WTC11 (cell line): ENCODE results near the gene ACBD3. TPM values are rescaled to one million over a fixed set of nuclear protein-coding genes. Genes with fewer than 3 reads are reported as not detected.

ENCODE experiments used
- ATAC-seq: fragments of 200-7000 bp; cut with Tn5 transposase; 2 replicates; pipeline ENCODE4 v1.10.0; 2021; ENCODE audit warnings: mild to moderate bottlenecking, moderate library complexity
- CTCF ChIA-PET: fragments of 300-600 bp; sonication (Branson Sonifier 250); formaldehyde crosslinking; loops from one replicate; lab custom pipeline; 2021; ENCODE audit warnings: antibody characterized with exemption; lab: Charles Lee
- POLR2A ChIA-PET: fragments of 350-600 bp; sonication (Branson Sonifier 250); formaldehyde crosslinking; loops from one replicate; lab custom pipeline; 2021; ENCODE audit warnings: antibody characterized with exemption; lab: Charles Lee
- DNase-seq: peaks from one replicate; pipeline ENCODE4 v3.0.0; 2021; ENCODE audit warnings: low spot score
- H3K27ac Mint-ChIP-seq: 2 replicates; pipeline ENCODE4 v1.8.0; 2021; ENCODE audit warnings: mixed read lengths
- H3K27me3 Mint-ChIP-seq: 2 replicates; pipeline ENCODE4 v1.8.0; 2021; ENCODE audit warnings: low read depth, mild to moderate bottlenecking, moderate library complexity, mixed read lengths
- H3K36me3 Mint-ChIP-seq: 2 replicates; pipeline ENCODE4 v1.8.0; 2021; ENCODE audit warnings: mixed read lengths
- H3K4me1 Mint-ChIP-seq: 2 replicates; pipeline ENCODE4 v1.8.0; 2022; ENCODE audit warnings: mixed read lengths
- H3K4me3 Mint-ChIP-seq: 2 replicates; pipeline ENCODE4 v1.8.0; 2021; ENCODE audit warnings: mild to moderate bottlenecking, moderate library complexity, mixed read lengths
- H3K9me3 Mint-ChIP-seq: 2 replicates; pipeline ENCODE4 v1.8.0; 2021; ENCODE audit warnings: mixed read lengths
- CREB1 ChIP-seq: sonication (generic); formaldehyde crosslinking; IDR thresholded peaks from 2 replicates; pipeline ENCODE4 v1.8.0; 2023; ENCODE audit warnings: mild to moderate bottlenecking, missing genetic modification reagents
- HMGA2 ChIP-seq: fragments of 250-450 bp; sonication (Bioruptor Pico); IDR thresholded peaks from 2 replicates; pipeline ENCODE4 v1.4.0; 2021; ENCODE audit warnings: mild to moderate bottlenecking, moderate library complexity
- JAZF1 ChIP-seq: fragments of 250-450 bp; sonication (Bioruptor Pico); IDR thresholded peaks from 2 replicates; pipeline ENCODE4 v1.9.0; 2021; ENCODE audit warnings: moderate library complexity, mild to moderate bottlenecking, inconsistent platforms
- OVOL2 ChIP-seq: fragments of 250-450 bp; sonication (Bioruptor Pico); IDR thresholded peaks from 2 replicates; pipeline ENCODE4 v1.9.0; 2021; ENCODE audit warnings: mild to moderate bottlenecking, borderline replicate concordance
- TCF7 ChIP-seq: sonication (generic); formaldehyde crosslinking; IDR thresholded peaks from 2 replicates; pipeline ENCODE4 v1.8.0; 2022; ENCODE audit warnings: mild to moderate bottlenecking, low read depth, missing genetic modification reagents, moderate library complexity
- ZNF416 ChIP-seq: fragments of 250-450 bp; sonication (Bioruptor Pico); IDR thresholded peaks from 2 replicates; pipeline ENCODE4 v1.9.0; 2021; ENCODE audit warnings: mild to moderate bottlenecking, inconsistent platforms
- total RNA-seq: library from RNA; stranded (reverse); gene quantifications from 3 replicates; pipeline ENCODE4 v1.2.3, GENCODE V29; 2021
- TF ChIP-seq, protein P1 (sequence below): fragments of 250-450 bp; sonication (Bioruptor Pico); IDR thresholded peaks from 2 replicates; pipeline ENCODE4 v1.9.0; 2021; ENCODE audit warnings: mild to moderate bottlenecking, borderline replicate concordance
- TF ChIP-seq, protein P2 (sequence below): sonication (generic); formaldehyde crosslinking; conservative IDR thresholded peaks from 2 replicates; pipeline ENCODE4 v1.8.1; 2022; ENCODE audit warnings: mild to moderate bottlenecking, missing genetic modification reagents
- TF ChIP-seq, protein P3 (sequence below): fragments of 250-450 bp; sonication (Bioruptor Pico); IDR thresholded peaks from 2 replicates; pipeline ENCODE4 v1.9.0; 2021; ENCODE audit warnings: mild to moderate bottlenecking
- TF ChIP-seq, protein P4 (sequence below): fragments of 200-600 bp; IDR thresholded peaks from 2 replicates; pipeline ENCODE4 v1.8.0; 2022; ENCODE audit warnings: antibody characterized with exemption
- TF ChIP-seq, protein P5 (sequence below): sonication (generic); formaldehyde crosslinking; conservative IDR thresholded peaks from 2 replicates; pipeline ENCODE4 v1.8.1; 2023; ENCODE audit warnings: mild to moderate bottlenecking, low read depth, missing genetic modification reagents, moderate library complexity
- TF ChIP-seq, protein P6 (sequence below): sonication (generic); formaldehyde crosslinking; IDR thresholded peaks from 2 replicates; pipeline ENCODE4 v1.8.1; 2023; ENCODE audit warnings: mild to moderate bottlenecking, missing genetic modification reagents, moderate library complexity

Gene ACBD3
- total RNA-seq, 1 experiment from 2014 or later, result 38.9 TPM

DNA sequence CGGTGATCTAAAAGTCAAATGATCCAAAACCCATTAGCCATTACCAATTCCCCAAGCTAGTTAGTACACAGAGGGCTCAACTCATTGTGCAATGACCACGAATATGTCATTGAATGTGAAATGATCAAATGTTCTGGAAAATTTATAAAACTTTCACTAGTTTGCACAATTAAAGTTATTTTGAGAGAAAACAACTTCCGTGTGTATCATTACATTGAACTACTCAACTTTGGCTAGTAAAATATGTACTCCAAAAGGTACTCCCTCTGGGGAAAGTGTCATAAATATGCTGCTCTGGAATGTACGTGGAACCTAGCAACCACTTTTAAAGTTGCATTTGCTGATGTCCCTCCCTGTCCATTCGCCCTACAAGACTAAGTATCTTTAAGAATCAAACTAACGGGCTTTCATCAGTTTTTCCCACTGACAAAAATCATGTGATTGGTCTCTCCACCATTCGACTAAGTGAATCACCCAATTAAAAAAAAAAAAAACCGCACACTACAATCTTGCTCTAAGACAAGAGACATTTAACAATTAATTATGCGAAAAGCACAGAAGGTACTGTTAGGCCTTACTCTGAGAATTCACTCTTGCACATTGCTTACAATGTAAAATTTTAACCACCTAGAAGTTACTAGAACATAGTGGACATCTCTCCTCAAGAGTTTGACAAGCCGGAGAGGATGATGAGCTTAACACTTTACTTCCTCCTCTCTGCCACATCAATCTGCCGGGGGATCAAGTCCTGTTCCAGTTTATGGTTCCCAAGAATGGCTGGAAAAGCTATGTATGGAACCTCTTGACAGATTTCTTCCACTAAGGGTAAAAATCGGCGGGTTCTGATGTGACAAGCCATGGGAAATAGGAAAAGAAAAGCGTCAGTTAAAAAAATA is 1.2 kb downstream of the ACBD3 start (continued):
- TF ChIP-seq, protein P1, sequence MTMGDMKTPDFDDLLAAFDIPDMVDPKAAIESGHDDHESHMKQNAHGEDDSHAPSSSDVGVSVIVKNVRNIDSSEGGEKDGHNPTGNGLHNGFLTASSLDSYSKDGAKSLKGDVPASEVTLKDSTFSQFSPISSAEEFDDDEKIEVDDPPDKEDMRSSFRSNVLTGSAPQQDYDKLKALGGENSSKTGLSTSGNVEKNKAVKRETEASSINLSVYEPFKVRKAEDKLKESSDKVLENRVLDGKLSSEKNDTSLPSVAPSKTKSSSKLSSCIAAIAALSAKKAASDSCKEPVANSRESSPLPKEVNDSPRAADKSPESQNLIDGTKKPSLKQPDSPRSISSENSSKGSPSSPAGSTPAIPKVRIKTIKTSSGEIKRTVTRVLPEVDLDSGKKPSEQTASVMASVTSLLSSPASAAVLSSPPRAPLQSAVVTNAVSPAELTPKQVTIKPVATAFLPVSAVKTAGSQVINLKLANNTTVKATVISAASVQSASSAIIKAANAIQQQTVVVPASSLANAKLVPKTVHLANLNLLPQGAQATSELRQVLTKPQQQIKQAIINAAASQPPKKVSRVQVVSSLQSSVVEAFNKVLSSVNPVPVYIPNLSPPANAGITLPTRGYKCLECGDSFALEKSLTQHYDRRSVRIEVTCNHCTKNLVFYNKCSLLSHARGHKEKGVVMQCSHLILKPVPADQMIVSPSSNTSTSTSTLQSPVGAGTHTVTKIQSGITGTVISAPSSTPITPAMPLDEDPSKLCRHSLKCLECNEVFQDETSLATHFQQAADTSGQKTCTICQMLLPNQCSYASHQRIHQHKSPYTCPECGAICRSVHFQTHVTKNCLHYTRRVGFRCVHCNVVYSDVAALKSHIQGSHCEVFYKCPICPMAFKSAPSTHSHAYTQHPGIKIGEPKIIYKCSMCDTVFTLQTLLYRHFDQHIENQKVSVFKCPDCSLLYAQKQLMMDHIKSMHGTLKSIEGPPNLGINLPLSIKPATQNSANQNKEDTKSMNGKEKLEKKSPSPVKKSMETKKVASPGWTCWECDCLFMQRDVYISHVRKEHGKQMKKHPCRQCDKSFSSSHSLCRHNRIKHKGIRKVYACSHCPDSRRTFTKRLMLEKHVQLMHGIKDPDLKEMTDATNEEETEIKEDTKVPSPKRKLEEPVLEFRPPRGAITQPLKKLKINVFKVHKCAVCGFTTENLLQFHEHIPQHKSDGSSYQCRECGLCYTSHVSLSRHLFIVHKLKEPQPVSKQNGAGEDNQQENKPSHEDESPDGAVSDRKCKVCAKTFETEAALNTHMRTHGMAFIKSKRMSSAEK (CRISPR knock-in tag), result no peak
- TF ChIP-seq, protein P2, sequence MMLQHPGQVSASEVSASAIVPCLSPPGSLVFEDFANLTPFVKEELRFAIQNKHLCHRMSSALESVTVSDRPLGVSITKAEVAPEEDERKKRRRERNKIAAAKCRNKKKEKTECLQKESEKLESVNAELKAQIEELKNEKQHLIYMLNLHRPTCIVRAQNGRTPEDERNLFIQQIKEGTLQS (CRISPR knock-in tag), result no peak
- no peak for TF ChIP-seq JAZF1 (CRISPR knock-in tag)
- TF ChIP-seq, protein P3, sequence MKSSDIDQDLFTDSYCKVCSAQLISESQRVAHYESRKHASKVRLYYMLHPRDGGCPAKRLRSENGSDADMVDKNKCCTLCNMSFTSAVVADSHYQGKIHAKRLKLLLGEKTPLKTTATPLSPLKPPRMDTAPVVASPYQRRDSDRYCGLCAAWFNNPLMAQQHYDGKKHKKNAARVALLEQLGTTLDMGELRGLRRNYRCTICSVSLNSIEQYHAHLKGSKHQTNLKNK, result no peak
- TF ChIP-seq, protein P4, sequence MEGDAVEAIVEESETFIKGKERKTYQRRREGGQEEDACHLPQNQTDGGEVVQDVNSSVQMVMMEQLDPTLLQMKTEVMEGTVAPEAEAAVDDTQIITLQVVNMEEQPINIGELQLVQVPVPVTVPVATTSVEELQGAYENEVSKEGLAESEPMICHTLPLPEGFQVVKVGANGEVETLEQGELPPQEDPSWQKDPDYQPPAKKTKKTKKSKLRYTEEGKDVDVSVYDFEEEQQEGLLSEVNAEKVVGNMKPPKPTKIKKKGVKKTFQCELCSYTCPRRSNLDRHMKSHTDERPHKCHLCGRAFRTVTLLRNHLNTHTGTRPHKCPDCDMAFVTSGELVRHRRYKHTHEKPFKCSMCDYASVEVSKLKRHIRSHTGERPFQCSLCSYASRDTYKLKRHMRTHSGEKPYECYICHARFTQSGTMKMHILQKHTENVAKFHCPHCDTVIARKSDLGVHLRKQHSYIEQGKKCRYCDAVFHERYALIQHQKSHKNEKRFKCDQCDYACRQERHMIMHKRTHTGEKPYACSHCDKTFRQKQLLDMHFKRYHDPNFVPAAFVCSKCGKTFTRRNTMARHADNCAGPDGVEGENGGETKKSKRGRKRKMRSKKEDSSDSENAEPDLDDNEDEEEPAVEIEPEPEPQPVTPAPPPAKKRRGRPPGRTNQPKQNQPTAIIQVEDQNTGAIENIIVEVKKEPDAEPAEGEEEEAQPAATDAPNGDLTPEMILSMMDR, result no peak
- TF ChIP-seq ZNF416, result no peak
- no peak for TF ChIP-seq HMGA2 (CRISPR knock-in tag)
- TF ChIP-seq TCF7 (CRISPR knock-in tag), result no peak
- TF ChIP-seq CREB1 (CRISPR knock-in tag), result no peak

DNA sequence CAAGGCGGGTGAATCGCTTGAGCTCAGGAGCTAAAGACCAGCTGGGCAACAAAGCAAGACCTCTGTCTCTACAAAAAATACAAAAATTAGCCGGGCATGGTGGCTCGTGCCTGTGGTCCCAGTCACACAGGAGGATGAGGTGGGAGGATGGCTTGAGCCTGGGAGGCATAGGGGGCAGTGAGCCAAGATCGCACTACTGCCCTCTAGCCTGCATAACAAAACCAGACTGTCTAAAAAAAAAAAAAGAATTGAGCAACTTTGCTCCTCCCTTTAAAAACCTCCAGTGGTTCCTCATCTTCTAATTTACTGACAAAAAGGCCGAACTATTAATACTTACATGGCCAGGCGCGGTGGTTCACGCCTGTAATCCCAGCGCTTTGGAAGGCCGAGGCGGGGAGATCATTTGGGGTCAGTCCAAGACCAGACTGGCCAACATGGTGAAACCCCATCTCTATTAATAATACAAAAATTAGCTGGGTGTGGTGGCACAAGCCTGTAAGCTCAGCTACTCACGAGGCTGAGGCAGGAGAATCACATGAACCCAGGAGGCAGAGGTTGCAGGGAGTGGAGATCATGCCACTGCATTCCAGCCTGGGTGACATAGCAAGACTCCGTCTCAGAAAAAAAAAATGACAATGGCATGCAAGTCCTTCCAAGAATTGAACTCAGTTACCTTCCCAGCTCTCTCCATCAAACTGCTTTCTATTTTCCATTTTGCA is 4.4 kb downstream of the ACBD3 start:
- Mint-ChIP-seq H3K4me1 (peaks cover 23% of the 10 kb centered on the region), H3K36me3 (peaks cover 30% of the 10 kb centered on the region), H3K27ac (0 out of 2 replicates have a peak overlapping the region, but pooled peaks have one; percentile 34), H3K27me3 (no peaks in the 10 kb centered on the region), H3K4me3 (no peak overlapping the region), H3K9me3 (peaks cover 7% of the 10 kb centered on the region)
- ChIA-PET CTCF (interaction anchor here (1.0 to 7.0 kb wide), 5 partner anchors 15 to 58 kb away, joined by 3 to 40 read pairs (median 4); no protein-coding TSS in a partner anchor), POLR2A (no interaction called here)
- peak; percentile 17 for DNase-seq
- peak; percentile 2; the same call in 1 of the 2 replicates for ATAC-seq
- TF ChIP-seq, protein P5, sequence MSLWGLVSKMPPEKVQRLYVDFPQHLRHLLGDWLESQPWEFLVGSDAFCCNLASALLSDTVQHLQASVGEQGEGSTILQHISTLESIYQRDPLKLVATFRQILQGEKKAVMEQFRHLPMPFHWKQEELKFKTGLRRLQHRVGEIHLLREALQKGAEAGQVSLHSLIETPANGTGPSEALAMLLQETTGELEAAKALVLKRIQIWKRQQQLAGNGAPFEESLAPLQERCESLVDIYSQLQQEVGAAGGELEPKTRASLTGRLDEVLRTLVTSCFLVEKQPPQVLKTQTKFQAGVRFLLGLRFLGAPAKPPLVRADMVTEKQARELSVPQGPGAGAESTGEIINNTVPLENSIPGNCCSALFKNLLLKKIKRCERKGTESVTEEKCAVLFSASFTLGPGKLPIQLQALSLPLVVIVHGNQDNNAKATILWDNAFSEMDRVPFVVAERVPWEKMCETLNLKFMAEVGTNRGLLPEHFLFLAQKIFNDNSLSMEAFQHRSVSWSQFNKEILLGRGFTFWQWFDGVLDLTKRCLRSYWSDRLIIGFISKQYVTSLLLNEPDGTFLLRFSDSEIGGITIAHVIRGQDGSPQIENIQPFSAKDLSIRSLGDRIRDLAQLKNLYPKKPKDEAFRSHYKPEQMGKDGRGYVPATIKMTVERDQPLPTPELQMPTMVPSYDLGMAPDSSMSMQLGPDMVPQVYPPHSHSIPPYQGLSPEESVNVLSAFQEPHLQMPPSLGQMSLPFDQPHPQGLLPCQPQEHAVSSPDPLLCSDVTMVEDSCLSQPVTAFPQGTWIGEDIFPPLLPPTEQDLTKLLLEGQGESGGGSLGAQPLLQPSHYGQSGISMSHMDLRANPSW (CRISPR knock-in tag), result no peak

DNA sequence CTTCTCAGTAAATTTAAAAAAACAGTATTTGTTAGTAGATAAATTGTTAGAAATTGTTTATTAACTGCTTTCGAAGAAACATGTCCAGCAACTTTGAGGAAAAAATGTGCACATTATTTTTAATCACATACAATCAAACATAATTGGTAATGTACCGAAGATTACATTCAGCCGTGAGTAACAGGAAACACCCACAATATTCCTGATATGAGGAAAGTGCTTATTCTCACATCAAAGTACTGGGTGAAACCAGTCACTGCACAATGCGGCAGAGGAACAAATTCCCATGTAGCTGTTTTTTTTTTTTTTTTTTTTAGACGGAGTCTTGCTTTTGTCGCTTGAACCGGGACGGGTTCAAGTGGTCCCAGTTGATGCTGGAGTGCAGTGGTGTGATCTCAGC is 9.7 kb downstream of the ACBD3 start:
- no peaks in the 10 kb centered on the region for H3K27me3 Mint-ChIP-seq
- ChIA-PET CTCF (interaction anchor here (1.1 to 2.2 kb wide), 4 partner anchors 20 to 52 kb away, joined by 3 to 8 read pairs (median 4); no protein-coding TSS in a partner anchor), POLR2A (no interaction called here)
- H3K4me1 Mint-ChIP-seq, result no peaks in the 10 kb centered on the region
- TF ChIP-seq OVOL2, result no peak
- TF ChIP-seq, protein P6, sequence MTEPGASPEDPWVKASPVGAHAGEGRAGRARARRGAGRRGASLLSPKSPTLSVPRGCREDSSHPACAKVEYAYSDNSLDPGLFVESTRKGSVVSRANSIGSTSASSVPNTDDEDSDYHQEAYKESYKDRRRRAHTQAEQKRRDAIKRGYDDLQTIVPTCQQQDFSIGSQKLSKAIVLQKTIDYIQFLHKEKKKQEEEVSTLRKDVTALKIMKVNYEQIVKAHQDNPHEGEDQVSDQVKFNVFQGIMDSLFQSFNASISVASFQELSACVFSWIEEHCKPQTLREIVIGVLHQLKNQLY (CRISPR knock-in tag), result no peak
- TF ChIP-seq JAZF1 (CRISPR knock-in tag), result no peak
- no peak overlapping the region for H3K4me3 Mint-ChIP-seq
- peaks cover 25% of the 10 kb centered on the region for H3K36me3 Mint-ChIP-seq
- ATAC-seq, result no peak
- no peak for DNase-seq
- no peak overlapping the region for H3K27ac Mint-ChIP-seq
- H3K9me3 Mint-ChIP-seq, result peaks cover 7% of the 10 kb centered on the region
